ENCODE results near the gene HPSE.
A peak's percentile ranks its signal among the peaks of the same experiment; 100 is the strongest.
"Not testable (repeated sequence)": the region's sequence is repeated elsewhere in the genome, so short reads cannot be mapped to it uniquely, and the experiment has no call there.

The HPSE gene

DNA sequence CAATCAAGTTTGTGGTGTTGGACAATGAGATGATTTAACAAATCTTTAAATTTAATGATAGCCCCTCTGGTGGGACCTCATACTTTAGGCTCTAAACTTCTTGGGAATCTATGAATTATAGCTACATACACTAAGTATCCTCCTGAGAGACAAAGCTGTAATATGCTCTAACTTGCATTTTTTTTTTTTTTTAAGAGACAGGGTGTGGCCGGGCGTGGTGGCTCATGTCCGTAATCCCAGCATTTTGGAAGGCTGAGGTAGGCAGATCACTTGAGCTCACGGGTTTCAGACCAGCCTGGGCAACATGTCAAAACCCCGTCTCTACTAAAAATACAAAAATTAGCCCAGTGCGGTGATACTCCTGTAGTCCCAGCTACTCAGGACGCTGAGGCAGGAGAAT, 26.7 kb downstream of the HPSE start:
- no peak for DNase-seq (ENCODE audit: low read depth)
- Histone ChIP-seq H3K4me3 (ENCODE audit: low read length) (no peak overlapping the region), H3K4me1 (ENCODE audit: control insufficient read depth, insufficient read depth, low read length) (no peaks in the 10 kb centered on the region), H3K27me3 (replicated peaks; ENCODE audit: control insufficient read depth, insufficient read depth, low read length) (no peaks in the 10 kb centered on the region), H3K9me3 (ENCODE audit: control insufficient read depth, low read length) (no peaks in the 10 kb centered on the region), H3K9ac (ENCODE audit: low read length) (no peak overlapping the region), H3K36me3 (ENCODE audit: control insufficient read depth, insufficient read depth, low read length, severe bottlenecking) (no peaks in the 10 kb centered on the region)

DNA sequence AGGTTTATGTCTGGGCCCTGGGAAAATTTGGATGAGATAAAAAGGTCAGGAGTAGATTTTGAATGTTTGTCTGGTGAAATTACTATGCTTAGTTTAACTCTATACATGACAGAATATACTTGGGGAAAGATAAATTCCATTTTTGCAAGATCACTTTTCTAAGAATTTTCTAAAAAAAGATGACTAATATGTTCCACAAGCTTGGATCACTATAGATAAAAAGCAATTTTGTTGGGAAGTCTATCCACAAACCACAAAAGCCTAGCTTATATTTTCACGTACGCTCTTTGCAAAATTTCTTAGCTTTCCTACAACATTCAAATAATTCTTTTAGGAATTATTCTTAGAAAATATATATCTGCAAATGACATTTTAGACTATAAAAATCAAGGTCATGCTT, 29.5 kb downstream of the HPSE start:
- Histone ChIP-seq H3K9me3 (ENCODE audit: control insufficient read depth, low read length) (no peaks in the 10 kb centered on the region), H3K36me3 (ENCODE audit: control insufficient read depth, insufficient read depth, low read length, severe bottlenecking) (no peaks in the 10 kb centered on the region), H3K27me3 (replicated peaks; ENCODE audit: control insufficient read depth, insufficient read depth, low read length) (no peaks in the 10 kb centered on the region), H3K9ac (ENCODE audit: low read length) (no peak overlapping the region), H3K4me3 (ENCODE audit: low read length) (no peak overlapping the region), H3K4me1 (ENCODE audit: control insufficient read depth, insufficient read depth, low read length) (no peaks in the 10 kb centered on the region)
- DNase-seq (ENCODE audit: low read depth) = no peak

DNA sequence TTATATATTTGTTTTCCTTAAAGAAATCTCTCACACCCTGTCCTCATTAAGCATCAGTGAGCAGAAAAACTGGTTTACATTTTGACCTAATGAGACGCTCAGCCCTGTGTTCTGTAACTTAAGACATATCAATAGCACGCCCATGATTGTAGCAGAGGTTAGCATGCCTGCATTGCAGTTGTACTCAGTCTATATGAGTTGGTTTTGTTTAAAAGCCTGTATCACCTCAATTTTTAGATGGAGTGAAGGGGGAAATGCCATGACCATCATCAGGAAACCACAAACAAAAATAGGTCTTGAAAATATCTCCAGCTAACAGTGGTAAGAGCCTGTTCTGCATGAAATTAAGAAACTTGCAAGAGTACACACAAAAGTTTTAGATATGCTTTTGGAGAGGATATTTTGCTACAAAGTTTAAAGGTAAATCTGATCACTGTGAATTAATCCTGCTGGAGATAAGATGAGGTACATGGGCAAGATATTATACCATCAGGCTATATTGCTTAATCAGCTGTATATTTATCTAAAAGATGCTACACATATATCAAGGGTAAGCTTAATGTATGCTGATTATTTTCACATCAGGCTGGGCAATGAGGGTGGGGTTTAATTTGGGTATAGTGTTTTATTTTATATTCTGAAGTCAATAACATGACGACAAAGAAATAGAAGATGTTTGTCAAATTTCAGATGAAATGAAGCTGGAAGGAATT, 36.9 kb downstream of the HPSE start:
- DNase-seq (ENCODE audit: low read depth) = no peak
- Histone ChIP-seq H3K36me3 (ENCODE audit: control insufficient read depth, insufficient read depth, low read length, severe bottlenecking) (no peaks in the 10 kb centered on the region), H3K27me3 (replicated peaks; ENCODE audit: control insufficient read depth, insufficient read depth, low read length) (no peaks in the 10 kb centered on the region), H3K4me3 (ENCODE audit: low read length) (no peak overlapping the region), H3K4me1 (ENCODE audit: control insufficient read depth, insufficient read depth, low read length) (no peaks in the 10 kb centered on the region), H3K9ac (ENCODE audit: low read length) (no peak overlapping the region), H3K9me3 (ENCODE audit: control insufficient read depth, low read length) (no peaks in the 10 kb centered on the region)

DNA sequence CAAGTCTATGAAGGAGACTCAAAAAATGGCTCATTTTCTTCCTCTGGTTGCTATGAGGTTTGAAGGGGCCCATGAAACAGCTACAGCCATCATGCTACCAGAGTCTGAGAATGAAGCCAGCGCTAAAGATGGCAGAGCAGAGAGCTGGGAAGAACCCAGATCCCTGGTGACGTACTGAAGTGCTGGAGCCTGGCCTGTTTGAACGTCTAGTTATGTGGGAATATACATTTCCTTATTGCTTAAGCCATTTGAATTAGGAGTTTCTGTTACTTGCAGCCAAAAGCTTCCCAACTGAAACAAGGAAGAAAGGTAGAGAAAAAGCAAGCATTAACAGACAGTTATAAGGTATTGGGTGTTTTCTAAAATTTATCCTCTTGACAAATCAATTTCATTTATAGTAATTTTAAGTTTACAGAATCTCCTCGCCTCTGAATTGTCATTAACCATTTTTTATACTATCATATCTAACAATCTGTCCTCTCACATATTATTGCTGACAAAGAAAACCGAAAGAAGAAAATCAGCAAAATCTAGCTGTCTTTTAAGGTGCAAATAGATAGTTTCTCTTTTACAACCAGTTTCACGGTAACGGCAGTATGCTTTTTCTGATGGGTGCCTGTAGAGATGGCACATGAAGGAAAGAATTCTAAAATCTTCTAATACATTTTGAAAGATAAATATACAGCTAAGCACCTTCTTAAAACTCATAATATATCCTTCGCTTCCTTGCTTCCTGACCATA, 41.2 kb downstream of the HPSE start:
- Histone ChIP-seq H3K9me3 (ENCODE audit: control insufficient read depth, low read length) (no peaks in the 10 kb centered on the region), H3K4me3 (ENCODE audit: low read length) (no peak overlapping the region), H3K4me1 (ENCODE audit: control insufficient read depth, insufficient read depth, low read length) (no peaks in the 10 kb centered on the region), H3K27me3 (replicated peaks; ENCODE audit: control insufficient read depth, insufficient read depth, low read length) (no peaks in the 10 kb centered on the region), H3K9ac (ENCODE audit: low read length) (no peak overlapping the region), H3K36me3 (ENCODE audit: control insufficient read depth, insufficient read depth, low read length, severe bottlenecking) (no peaks in the 10 kb centered on the region)
- DNase-seq (ENCODE audit: low read depth) = no peak

DNA sequence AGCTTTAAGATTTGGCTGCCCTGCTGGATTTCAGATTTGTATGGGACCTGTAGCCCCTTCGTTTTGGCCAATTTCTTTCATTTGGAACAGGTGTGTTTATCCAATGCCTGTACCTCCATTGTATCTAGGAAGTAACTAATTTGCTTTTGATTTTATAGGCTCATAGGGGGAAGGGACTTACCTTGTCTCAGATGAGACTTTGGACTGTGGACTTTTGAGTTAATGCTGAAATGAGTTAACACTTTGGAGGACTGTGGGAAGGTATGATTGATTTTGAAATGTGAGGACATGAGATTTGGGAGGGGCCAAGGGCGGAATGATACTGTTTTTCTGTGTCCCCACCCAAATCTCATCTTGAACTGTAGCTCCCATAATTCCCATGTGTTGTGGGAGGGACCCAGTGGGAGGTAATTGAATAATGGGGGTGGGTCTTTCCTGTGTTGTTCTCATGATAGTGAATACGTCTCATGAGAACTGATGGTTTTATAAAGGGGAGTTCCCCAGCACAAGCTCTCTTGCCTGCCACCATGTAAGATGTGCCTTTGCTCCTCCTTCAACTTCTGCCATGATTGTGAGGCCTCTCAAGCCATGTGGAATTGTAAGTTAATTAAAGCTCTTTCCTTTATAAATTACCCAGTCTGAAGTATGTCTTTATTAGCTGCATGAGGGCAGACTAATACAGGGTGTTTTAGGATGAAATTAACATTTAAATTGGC, 44.4 kb downstream of the HPSE start:
- not testable (repeated sequence) for H3K4me1 ChIP-seq (ENCODE audit: control insufficient read depth, insufficient read depth, low read length); DNase-seq (ENCODE audit: low read depth); H3K9ac ChIP-seq (ENCODE audit: low read length); H3K36me3 ChIP-seq (ENCODE audit: control insufficient read depth, insufficient read depth, low read length, severe bottlenecking); H3K9me3 ChIP-seq (ENCODE audit: control insufficient read depth, low read length); H3K27me3 ChIP-seq (replicated peaks; ENCODE audit: control insufficient read depth, insufficient read depth, low read length); H3K4me3 ChIP-seq (ENCODE audit: low read length)

DNA sequence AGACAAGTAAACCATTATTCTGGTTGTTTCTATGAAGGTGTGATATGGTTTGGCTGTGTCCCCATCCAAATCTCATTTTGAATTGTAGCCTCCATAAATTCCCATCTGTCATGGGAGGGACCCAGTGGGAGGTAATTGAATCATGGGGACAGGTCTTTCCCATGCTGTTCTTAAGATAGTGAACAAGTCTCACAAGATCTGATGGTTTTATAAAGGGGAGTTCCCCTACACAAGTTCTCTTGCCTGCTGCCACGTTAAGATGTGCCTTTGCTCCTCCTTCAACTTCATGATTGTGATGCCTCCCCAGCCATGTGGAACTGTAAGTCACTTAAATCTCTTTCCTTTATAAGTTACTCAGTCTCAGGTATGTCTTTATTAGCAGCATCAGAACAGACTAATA, 46.3 kb downstream of the HPSE start:
- H3K36me3 ChIP-seq (ENCODE audit: control insufficient read depth, insufficient read depth, low read length, severe bottlenecking); H3K9me3 ChIP-seq (ENCODE audit: control insufficient read depth, low read length); DNase-seq (ENCODE audit: low read depth); H3K27me3 ChIP-seq (replicated peaks; ENCODE audit: control insufficient read depth, insufficient read depth, low read length); H3K9ac ChIP-seq (ENCODE audit: low read length); H3K4me3 ChIP-seq (ENCODE audit: low read length): not testable (repeated sequence)
- peaks cover 16% of the 10 kb centered on the region for H3K4me1 ChIP-seq (ENCODE audit: control insufficient read depth, insufficient read depth, low read length)

DNA sequence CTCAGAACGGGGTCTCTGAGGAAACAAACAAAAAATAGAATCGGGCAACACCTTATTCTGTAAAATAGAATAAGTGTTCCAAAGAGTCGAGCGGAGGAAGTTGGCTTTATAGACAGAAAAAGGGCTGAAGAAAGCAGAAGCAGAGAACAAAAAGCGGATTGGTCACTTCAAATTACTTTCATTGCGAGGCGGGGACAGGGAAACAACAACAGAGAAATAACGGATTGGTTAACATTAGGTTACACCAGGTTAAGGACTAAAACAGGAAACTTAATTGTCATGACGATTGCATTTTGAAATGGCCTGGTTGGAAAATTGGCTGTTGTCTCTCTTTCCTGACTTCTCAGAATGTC, 49.6 kb downstream of the HPSE start:
- no peaks in the 10 kb centered on the region for H3K9me3 ChIP-seq (ENCODE audit: control insufficient read depth, low read length)
- peak overlapping the region; percentile 93 for H3K9ac ChIP-seq (ENCODE audit: low read length)
- H3K4me1 ChIP-seq (ENCODE audit: control insufficient read depth, insufficient read depth, low read length) = peaks cover 22% of the 10 kb centered on the region
- H3K27me3 ChIP-seq (replicated peaks; ENCODE audit: control insufficient read depth, insufficient read depth, low read length) = no peaks in the 10 kb centered on the region
- H3K4me3 ChIP-seq (ENCODE audit: low read length) = peak overlapping the region; percentile 92
- no peaks in the 10 kb centered on the region for H3K36me3 ChIP-seq (ENCODE audit: control insufficient read depth, insufficient read depth, low read length, severe bottlenecking)
- peak; percentile 77 for DNase-seq (ENCODE audit: low read depth)

DNA sequence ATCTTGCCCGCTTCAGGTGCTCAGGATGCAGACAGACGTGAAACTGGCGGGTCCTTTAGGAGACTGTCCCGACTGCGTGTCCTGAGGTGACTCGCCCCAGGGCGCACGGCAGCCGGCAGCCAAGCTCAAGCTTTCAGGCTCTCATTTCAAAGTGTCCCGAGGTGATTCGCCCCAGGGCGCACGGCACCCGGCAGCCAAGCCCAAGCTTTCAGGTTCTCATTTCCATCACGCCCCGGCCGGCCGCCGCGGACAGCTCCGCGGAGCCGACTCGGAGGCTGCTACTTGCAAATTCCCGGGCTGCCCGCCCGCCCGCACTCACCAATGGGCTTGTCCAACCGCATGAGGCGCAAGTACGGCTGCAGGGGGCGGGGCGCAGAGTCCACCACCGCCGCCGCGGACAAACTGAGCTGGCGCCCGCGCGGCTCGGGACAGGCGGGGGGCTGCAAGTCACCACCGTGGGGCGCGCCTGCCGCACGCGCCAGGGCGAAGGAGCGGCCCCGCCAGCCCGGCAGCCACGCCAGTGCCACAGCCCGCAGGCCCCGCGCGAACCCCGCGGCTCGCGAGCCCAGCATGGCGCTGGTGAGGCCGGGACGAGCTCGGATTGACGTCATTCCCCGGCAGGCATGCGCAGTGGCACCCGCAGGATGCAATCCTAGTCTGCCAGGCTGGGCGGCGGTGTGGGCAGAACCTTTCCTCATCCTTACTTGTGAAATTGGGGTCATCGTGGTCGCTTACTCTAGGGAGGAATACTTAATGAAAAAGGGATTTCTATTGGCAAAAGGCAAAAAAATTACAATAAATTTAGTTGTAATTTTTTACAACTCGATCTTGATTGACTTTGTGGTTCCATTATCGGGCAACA, 50.2 kb downstream of the HPSE start, which contains the start of gene COQ2:
TSS of gene COQ2 (minus strand) at position 606 of the 862 bp plus-strand sequence. CDS start at position 572, 34 bp downstream.
- peak; percentile 99 for DNase-seq (ENCODE audit: low read depth)
- Histone ChIP-seq H3K36me3 (ENCODE audit: control insufficient read depth, insufficient read depth, low read length, severe bottlenecking) (no peaks in the 10 kb centered on the region), H3K9me3 (ENCODE audit: control insufficient read depth, low read length) (no peaks in the 10 kb centered on the region), H3K9ac (ENCODE audit: low read length) (peak within 1 kb of the TSS; percentile 93), H3K4me1 (ENCODE audit: control insufficient read depth, insufficient read depth, low read length) (peaks cover 22% of the 10 kb centered on the region), H3K4me3 (ENCODE audit: low read length) (peak within 1 kb of the TSS; percentile 92), H3K27me3 (replicated peaks; ENCODE audit: control insufficient read depth, insufficient read depth, low read length) (no peaks in the 10 kb centered on the region)

DNA sequence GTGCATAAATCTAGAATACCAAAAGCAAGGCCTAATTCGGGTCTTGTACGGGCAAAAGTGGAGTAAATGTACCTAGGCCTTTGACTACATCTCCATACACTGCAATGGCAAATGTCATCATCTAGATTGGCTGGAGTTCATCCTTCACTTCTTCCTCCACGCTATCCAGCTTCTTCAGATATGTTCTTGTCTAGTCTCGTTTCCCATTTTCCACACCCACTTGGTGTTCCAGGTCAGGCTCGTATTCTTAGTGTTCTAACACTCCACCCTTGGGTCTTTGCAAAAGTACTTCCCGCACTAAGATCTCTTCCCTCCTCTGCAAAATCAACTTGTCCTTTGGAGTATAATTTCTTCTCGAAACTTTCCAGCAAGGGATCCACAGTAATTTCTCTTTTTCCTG, 51.5 kb downstream of the HPSE start:
- no peaks in the 10 kb centered on the region for H3K9me3 ChIP-seq (ENCODE audit: control insufficient read depth, low read length)
- peaks cover 7% of the 10 kb centered on the region for H3K36me3 ChIP-seq (ENCODE audit: control insufficient read depth, insufficient read depth, low read length, severe bottlenecking)
- DNase-seq (ENCODE audit: low read depth) = no peak
- peak overlapping the region; percentile 93 for H3K9ac ChIP-seq (ENCODE audit: low read length)
- no peaks in the 10 kb centered on the region for H3K27me3 ChIP-seq (replicated peaks; ENCODE audit: control insufficient read depth, insufficient read depth, low read length)
- peaks cover 22% of the 10 kb centered on the region for H3K4me1 ChIP-seq (ENCODE audit: control insufficient read depth, insufficient read depth, low read length)
- no peak overlapping the region for H3K4me3 ChIP-seq (ENCODE audit: low read length)

DNA sequence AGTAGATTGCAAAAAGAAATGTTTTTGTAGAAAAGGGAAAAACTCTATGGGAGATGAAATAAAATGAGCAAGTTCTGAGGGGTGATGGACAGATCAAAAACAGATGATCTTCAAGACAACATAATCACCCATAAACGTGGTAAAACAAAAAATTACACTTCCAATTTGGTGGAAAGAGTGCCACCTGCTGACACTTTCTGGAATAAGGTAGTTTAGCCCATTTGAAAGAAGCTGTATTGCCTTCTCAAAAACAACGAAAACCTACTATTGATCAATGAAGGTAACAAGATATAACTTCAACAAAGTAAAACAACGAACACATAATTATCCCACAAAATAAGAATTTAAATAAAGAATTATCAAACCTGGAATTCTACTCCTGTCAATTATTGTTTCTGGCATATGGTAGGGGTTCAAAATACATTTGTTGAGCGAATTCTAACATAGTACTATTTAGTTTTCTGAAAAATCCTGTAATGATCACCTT, 52.6 kb downstream of the HPSE start:
- Histone ChIP-seq H3K4me1 (ENCODE audit: control insufficient read depth, insufficient read depth, low read length) (peaks cover 22% of the 10 kb centered on the region), H3K9me3 (ENCODE audit: control insufficient read depth, low read length) (no peaks in the 10 kb centered on the region), H3K4me3 (ENCODE audit: low read length) (no peak overlapping the region), H3K9ac (ENCODE audit: low read length) (no peak overlapping the region), H3K27me3 (replicated peaks; ENCODE audit: control insufficient read depth, insufficient read depth, low read length) (no peaks in the 10 kb centered on the region), H3K36me3 (ENCODE audit: control insufficient read depth, insufficient read depth, low read length, severe bottlenecking) (peaks cover 11% of the 10 kb centered on the region)
- peak; percentile 86 for DNase-seq (ENCODE audit: low read depth)
